OCI-LY1 (cell line): ENCODE measurements around the gene GNS.

Source experiments
- H2AFZ ChIP-seq: fragments of 200-600 bp; sonication (generic), shearing (Covaris generic); 2 replicates; pipeline ENCODE4 v1.6.0; 2014; ENCODE audit warnings: antibody characterized with exemption, mild to moderate bottlenecking, low read length
- H3F3A ChIP-seq: fragments of 200-600 bp; sonication (generic), shearing (Covaris generic); 2 replicates; pipeline ENCODE4 v1.6.0; 2014; ENCODE audit warnings: mild to moderate bottlenecking, antibody characterized with exemption, low read length, moderate library complexity; ENCODE audit not compliant: insufficient read depth
- H3K27ac ChIP-seq: fragments of 200-600 bp; sonication (generic); 2 replicates; pipeline ENCODE4 v1.5.1; 2014; ENCODE audit warnings: low read length, mixed run types, mild to moderate bottlenecking, low read depth; ENCODE audit not compliant: poor library complexity, severe bottlenecking
- H3K27me3 ChIP-seq: fragments of 200-600 bp; sonication (generic); 2 replicates; pipeline ENCODE4 v1.6.0; 2014; ENCODE audit warnings: antibody characterized with exemption, mild to moderate bottlenecking, low read length, moderate library complexity; ENCODE audit not compliant: insufficient read depth
- H3K36me3 ChIP-seq: fragments of 200-600 bp; sonication (generic); 2 replicates; pipeline ENCODE4 v1.6.1; 2014; ENCODE audit warnings: mild to moderate bottlenecking, antibody characterized with exemption, low read length, moderate library complexity, mixed read lengths; ENCODE audit not compliant: insufficient read depth
- H3K4me1 ChIP-seq: fragments of 200-600 bp; sonication (generic); 2 replicates; pipeline ENCODE4 v1.5.1; 2014; ENCODE audit warnings: mild to moderate bottlenecking, low read length, moderate library complexity; ENCODE audit not compliant: insufficient read depth, severe bottlenecking
- H3K4me2 ChIP-seq: fragments of 200-600 bp; sonication (generic), shearing (Covaris generic); 2 replicates; pipeline ENCODE4 v1.6.1; 2014; ENCODE audit warnings: low read length
- H3K4me3 ChIP-seq: fragments of 200-600 bp; sonication (generic); 2 replicates; pipeline ENCODE4 v1.5.1; 2014; ENCODE audit warnings: low read length, low read depth, mild to moderate bottlenecking, mixed read lengths; ENCODE audit not compliant: poor library complexity, severe bottlenecking
- H3K79me2 ChIP-seq: fragments of 200-600 bp; shearing (Covaris generic); 2 replicates; pipeline ENCODE4 v1.6.1; 2016; ENCODE audit warnings: mixed run types, low read length, mixed read lengths; ENCODE audit not compliant: insufficient read depth
- H3K9ac ChIP-seq: fragments of 200-600 bp; sonication (generic), shearing (Covaris generic); 2 replicates; pipeline ENCODE4 v1.6.1; 2014; ENCODE audit warnings: mild to moderate bottlenecking, low read length, mixed read lengths
- H3K9me2 ChIP-seq: fragments of 200-600 bp; sonication (generic), shearing (Covaris generic); 2 replicates; pipeline ENCODE4 v1.6.1; 2014; ENCODE audit warnings: low read depth, mild to moderate bottlenecking, low read length, mixed read lengths
- H3K9me3 ChIP-seq: fragments of 200-600 bp; shearing (Covaris generic); 2 replicates; pipeline ENCODE4 v1.6.1; 2014; ENCODE audit warnings: low read length, mixed read lengths
- H4K20me1 ChIP-seq: fragments of 200-600 bp; sonication (generic), shearing (Covaris generic); 2 replicates; pipeline ENCODE4 v1.6.0; 2016; ENCODE audit warnings: mild to moderate bottlenecking, low read length; ENCODE audit not compliant: insufficient read depth
- CTCF ChIP-seq: fragments of 200-600 bp; sonication (generic), shearing (Covaris generic); IDR thresholded peaks from 2 replicates; pipeline ENCODE4 v1.5.1; 2017; ENCODE audit warnings: mild to moderate bottlenecking, antibody characterized with exemption, low read length, moderate library complexity, mixed read lengths
- EZH2 ChIP-seq: fragments of 200-600 bp; sonication (generic), shearing (Covaris generic); IDR thresholded peaks from 2 replicates; pipeline ENCODE4 v1.8.0; 2017; ENCODE audit warnings: borderline replicate concordance, mixed run types, mild to moderate bottlenecking, antibody characterized with exemption, low read length, moderate library complexity, mixed read lengths

The GNS gene

DNA sequence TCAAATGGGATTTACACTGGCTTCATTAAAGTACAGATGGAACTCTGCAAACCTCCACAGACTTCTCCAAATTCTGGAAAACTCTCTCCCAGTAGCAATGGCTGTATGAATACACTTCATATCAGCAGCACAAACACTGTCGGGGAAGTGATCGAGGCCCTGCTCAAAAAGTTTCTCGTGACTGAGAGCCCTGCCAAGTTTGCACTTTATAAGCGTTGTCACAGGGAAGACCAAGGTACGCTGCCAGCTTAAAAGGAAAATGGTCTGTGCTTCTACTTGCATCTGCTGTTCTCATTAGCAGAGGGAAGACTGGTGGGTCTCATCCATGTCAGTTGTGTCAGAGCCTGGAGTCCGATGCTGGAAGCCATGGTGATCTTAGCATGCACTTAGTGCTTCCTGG is 71.0 kb downstream of the GNS start:
- H3K9me2 ChIP-seq = no peaks in the 10 kb centered on the region
- H4K20me1 ChIP-seq = no peaks in the 10 kb centered on the region
- H3K4me1 ChIP-seq = no peaks in the 10 kb centered on the region
- no peak for TF ChIP-seq EZH2
- TF ChIP-seq CTCF = no peak
- no peaks in the 10 kb centered on the region for H3K9me3 ChIP-seq
- H3K27ac ChIP-seq = no peak overlapping the region
- no peak overlapping the region for H3K4me2 ChIP-seq
- H3K4me3 ChIP-seq = no peak overlapping the region
- no peak overlapping the region for H2AFZ ChIP-seq
- no peaks in the 10 kb centered on the region for H3F3A ChIP-seq
- no peaks in the 10 kb centered on the region for H3K79me2 ChIP-seq
- H3K36me3 ChIP-seq = peaks cover 43% of the 10 kb centered on the region
- no peak overlapping the region for H3K9ac ChIP-seq
- no peaks in the 10 kb centered on the region for H3K27me3 ChIP-seq

- no peaks in the 10 kb centered on the region for H3K27me3 ChIP-seq
- peaks cover 43% of the 10 kb centered on the region for H3K36me3 ChIP-seq
- H3K79me2 ChIP-seq = no peaks in the 10 kb centered on the region
- no peaks in the 10 kb centered on the region for H4K20me1 ChIP-seq
- H3K9me3 ChIP-seq = no peaks in the 10 kb centered on the region
- H3K4me1 ChIP-seq = no peaks in the 10 kb centered on the region
- no peak overlapping the region for H2AFZ ChIP-seq
- H3K9ac ChIP-seq = no peak overlapping the region
- no peak overlapping the region for H3K4me2 ChIP-seq
- H3K9me2 ChIP-seq = no peaks in the 10 kb centered on the region
- no peaks in the 10 kb centered on the region for H3F3A ChIP-seq
- no peak overlapping the region for H3K27ac ChIP-seq
- TF ChIP-seq CTCF (no peak), EZH2 (no peak)
- H3K4me3 ChIP-seq = no peak overlapping the region
Observed at GRCh38 chr12:64687816-64688215, 71.4 kb downstream of the GNS start.

DNA sequence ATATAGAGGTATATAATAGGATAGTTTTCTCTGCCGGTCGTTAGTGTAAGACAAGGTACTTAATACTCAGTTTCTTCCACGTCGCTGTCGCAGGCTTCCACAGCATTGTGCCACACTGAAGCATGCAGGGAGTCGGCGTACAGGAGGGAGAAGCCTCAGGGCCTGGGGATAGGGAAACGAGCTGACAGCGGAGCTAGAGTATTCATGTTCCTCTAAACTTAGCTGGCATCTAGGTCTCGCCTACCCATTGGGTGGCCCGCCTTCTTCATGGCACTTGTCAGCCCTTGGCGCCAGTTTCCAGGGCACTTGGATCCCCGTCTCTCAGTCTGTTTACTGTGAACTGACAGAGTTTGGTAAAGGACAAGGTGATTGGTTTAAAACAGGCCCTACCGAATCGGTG is 73.6 kb downstream of the GNS start:
- Histone ChIP-seq H3F3A (no peaks in the 10 kb centered on the region), H3K9me2 (no peaks in the 10 kb centered on the region), H4K20me1 (no peaks in the 10 kb centered on the region), H3K9ac (no peak overlapping the region), H3K27ac (no peak overlapping the region), H3K4me3 (no peak overlapping the region), H3K79me2 (no peaks in the 10 kb centered on the region), H3K27me3 (no peaks in the 10 kb centered on the region), H3K9me3 (no peaks in the 10 kb centered on the region), H2AFZ (no peak overlapping the region), H3K36me3 (peaks cover 40% of the 10 kb centered on the region), H3K4me2 (no peak overlapping the region), H3K4me1 (no peaks in the 10 kb centered on the region)
- TF ChIP-seq CTCF (no peak), EZH2 (no peak)
